Large intestine (tissue), 12 donors: ENCODE measurements around the gene ZC3H7B. TPM values are rescaled to one million over a fixed set of nuclear protein-coding genes. Genes with fewer than 3 reads are reported as not detected.
"Not testable (repeated sequence)": the region's sequence is repeated elsewhere in the genome, so short reads cannot be mapped to it uniquely, and the experiment has no call there.

Experiments
- DNase-seq, 2 donors: peaks; one replicate each; pipeline versions ENCODE4 v3.0.0 to v3.0.0-alpha.2; 2013
- H3K27ac ChIP-seq: one replicate; pipeline ENCODE4 v1.5.1; 2013; ENCODE audit warnings: low read length
- H3K27me3 ChIP-seq: 2 replicates; pipeline ENCODE4 v1.6.1; 2013; ENCODE audit warnings: low read length; ENCODE audit not compliant: control insufficient read depth, insufficient read depth
- H3K36me3 ChIP-seq: 2 replicates; pipeline ENCODE4 v1.6.1; 2013; ENCODE audit warnings: low read length; ENCODE audit not compliant: control insufficient read depth, insufficient read depth
- H3K4me1 ChIP-seq: one replicate; pipeline ENCODE4 v1.6.1; 2013; ENCODE audit warnings: low read length; ENCODE audit not compliant: control insufficient read depth, insufficient read depth
- H3K4me3 ChIP-seq: one replicate; pipeline ENCODE4 v1.5.1; 2013; ENCODE audit warnings: low read length
- H3K9me3 ChIP-seq: one replicate; pipeline ENCODE4 v1.6.1; 2013; ENCODE audit warnings: mild to moderate bottlenecking, low read depth, low read length, moderate library complexity; ENCODE audit not compliant: control insufficient read depth
- WGBS: methylation state at CpG from one replicate; pipeline ENCODE4 v1.1.5; 2013; ENCODE audit warnings: low lambda C conversion rate; ENCODE audit not compliant: insufficient coverage; 5-methylcytosine and 5-hydroxymethylcytosine counted together
- long read RNA-seq, 11 donors: transcript quantifications; one replicate each; lab custom pipeline, GENCODE V29; 2026
- polyA plus RNA-seq: library from polyadenylated mRNA; unstranded; fragments of 120-200 nt; gene quantifications from one replicate; pipeline ENCODE4 v1.2.1, GENCODE V29; 2013

ZC3H7B gene, protein sequence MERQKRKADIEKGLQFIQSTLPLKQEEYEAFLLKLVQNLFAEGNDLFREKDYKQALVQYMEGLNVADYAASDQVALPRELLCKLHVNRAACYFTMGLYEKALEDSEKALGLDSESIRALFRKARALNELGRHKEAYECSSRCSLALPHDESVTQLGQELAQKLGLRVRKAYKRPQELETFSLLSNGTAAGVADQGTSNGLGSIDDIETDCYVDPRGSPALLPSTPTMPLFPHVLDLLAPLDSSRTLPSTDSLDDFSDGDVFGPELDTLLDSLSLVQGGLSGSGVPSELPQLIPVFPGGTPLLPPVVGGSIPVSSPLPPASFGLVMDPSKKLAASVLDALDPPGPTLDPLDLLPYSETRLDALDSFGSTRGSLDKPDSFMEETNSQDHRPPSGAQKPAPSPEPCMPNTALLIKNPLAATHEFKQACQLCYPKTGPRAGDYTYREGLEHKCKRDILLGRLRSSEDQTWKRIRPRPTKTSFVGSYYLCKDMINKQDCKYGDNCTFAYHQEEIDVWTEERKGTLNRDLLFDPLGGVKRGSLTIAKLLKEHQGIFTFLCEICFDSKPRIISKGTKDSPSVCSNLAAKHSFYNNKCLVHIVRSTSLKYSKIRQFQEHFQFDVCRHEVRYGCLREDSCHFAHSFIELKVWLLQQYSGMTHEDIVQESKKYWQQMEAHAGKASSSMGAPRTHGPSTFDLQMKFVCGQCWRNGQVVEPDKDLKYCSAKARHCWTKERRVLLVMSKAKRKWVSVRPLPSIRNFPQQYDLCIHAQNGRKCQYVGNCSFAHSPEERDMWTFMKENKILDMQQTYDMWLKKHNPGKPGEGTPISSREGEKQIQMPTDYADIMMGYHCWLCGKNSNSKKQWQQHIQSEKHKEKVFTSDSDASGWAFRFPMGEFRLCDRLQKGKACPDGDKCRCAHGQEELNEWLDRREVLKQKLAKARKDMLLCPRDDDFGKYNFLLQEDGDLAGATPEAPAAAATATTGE
- polyA plus RNA-seq = 58.0 TPM
- long read RNA-seq, donor 1, full-length matches to known transcripts = 2 of 13 reads
- long read RNA-seq, donor 1, partial matches to known transcripts = 11 of 13 reads
- long read RNA-seq, donor 1, other reads (novel, unspliced or antisense) = 0 of 13 reads
- long read RNA-seq, donor 2, full-length matches to known transcripts = 10 of 42 reads
- long read RNA-seq, donor 2, partial matches to known transcripts = 32 of 42 reads
- long read RNA-seq, donor 2, other reads (novel, unspliced or antisense) = 0 of 42 reads
- long read RNA-seq, donor 3, full-length matches to known transcripts = 3 of 14 reads
- long read RNA-seq, donor 3, partial matches to known transcripts = 11 of 14 reads
- long read RNA-seq, donor 3, other reads (novel, unspliced or antisense) = 0 of 14 reads
- long read RNA-seq, donor 4 = 0 reads
- long read RNA-seq, donor 5, full-length matches to known transcripts = 2 of 10 reads
- long read RNA-seq, donor 5, partial matches to known transcripts = 8 of 10 reads
- long read RNA-seq, donor 5, other reads (novel, unspliced or antisense) = 0 of 10 reads
- long read RNA-seq, donor 6, full-length matches to known transcripts = 2 of 15 reads
- long read RNA-seq, donor 6, partial matches to known transcripts = 13 of 15 reads
- long read RNA-seq, donor 6, other reads (novel, unspliced or antisense) = 0 of 15 reads
- long read RNA-seq, donor 7, partial matches to known transcripts = 54 of 54 reads
- long read RNA-seq, donor 7, other reads (novel, unspliced or antisense) = 0 of 54 reads
- long read RNA-seq, donor 8, full-length matches to known transcripts = 1 of 15 reads
- long read RNA-seq, donor 8, partial matches to known transcripts = 14 of 15 reads
- long read RNA-seq, donor 8, other reads (novel, unspliced or antisense) = 0 of 15 reads
- long read RNA-seq, donor 9, partial matches to known transcripts = 109 of 109 reads
- long read RNA-seq, donor 9, other reads (novel, unspliced or antisense) = 0 of 109 reads
- long read RNA-seq, donor 10, partial matches to known transcripts = 17 of 17 reads
- long read RNA-seq, donor 10, other reads (novel, unspliced or antisense) = 0 of 17 reads
- long read RNA-seq, donor 11, full-length matches to known transcripts = 1 of 11 reads
- long read RNA-seq, donor 11, partial matches to known transcripts = 10 of 11 reads
- long read RNA-seq, donor 11, other reads (novel, unspliced or antisense) = 0 of 11 reads

DNA sequence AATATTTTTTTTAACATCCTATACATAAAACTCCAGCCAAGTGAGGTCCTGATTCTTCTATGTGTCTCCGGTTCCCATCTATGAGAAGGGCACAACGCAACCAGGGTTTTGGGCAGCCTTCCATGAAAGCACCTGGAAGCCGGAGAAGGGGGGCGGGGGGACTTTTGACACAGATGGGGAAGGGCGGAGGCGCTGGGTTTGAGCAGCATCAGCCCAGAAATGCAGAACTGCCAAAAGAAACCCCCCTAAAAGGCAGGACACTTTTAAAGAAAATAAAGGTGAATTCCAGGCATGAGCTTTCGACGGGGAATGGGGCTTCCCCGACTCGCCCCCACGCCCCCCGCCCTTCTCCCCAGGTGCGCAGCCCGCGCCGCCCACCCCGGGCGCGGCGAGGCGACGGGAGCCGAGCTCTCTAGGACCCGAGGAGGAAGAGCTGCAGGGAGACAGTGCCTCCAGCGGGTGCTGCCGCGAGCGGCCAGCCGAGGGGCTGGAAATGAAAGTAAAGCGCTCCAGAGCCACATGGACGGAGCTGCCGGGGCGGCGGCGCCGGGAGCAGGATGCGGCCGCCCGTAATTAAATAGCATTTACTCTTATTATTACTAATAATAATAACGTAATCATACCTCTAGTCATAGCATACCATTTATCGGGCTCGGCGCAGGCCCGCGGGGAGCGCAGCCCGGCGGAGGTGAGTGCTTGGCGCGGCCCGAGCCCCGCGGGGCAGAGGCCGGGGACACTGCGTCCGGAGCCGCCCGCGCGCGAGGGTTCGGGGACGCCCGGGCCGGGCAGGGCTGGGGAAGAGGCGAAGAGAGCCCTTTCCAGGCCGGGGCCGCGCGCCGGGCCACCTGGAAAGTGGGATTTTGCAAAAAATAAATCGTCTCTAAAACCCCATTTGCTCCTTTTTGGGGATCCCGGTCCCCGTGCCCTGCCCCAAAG is at the start of gene ZC3H7B:
Gene ZC3H7B, plus strand, starts transcription at position 441 of the 936 bp plus-strand sequence. CDS start 19,136 bp downstream, outside the sequence.
- Histone ChIP-seq H3K9me3 (no peaks in the 10 kb centered on the region), H3K27ac (peak within 1 kb of the TSS; percentile 76), H3K36me3 (peaks cover 3% of the 10 kb centered on the region), H3K27me3 (no peaks in the 10 kb centered on the region), H3K4me1 (peaks cover 20% of the 10 kb centered on the region), H3K4me3 (peak within 1 kb of the TSS; percentile 99)
- DNase-seq = peak; percentile 79 to 86
- no CpG with 5 or more reads among the region's 74 CpGs for WGBS

DNA sequence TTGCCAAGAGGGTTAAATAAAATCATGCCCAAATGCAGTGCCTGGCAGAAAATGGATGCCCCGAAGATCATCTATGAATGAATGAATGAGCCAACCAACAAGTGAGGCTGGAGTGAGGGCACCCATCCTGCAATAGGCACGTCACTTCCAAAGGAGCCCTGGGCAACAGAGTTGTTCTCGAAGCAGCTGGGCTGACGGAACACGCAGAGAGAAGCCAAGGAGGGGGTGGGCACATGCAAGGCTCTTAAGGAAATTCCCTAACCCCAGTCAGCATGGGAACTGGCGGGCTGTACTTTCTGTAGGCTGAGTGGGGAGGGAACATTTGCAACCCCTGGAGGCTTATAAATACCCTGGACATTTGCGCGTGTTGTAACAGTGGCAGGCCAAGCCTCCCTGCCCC is 49.0 kb upstream of the ZC3H7B start:
- H3K36me3 ChIP-seq = peaks cover 89% of the 10 kb centered on the region

DNA sequence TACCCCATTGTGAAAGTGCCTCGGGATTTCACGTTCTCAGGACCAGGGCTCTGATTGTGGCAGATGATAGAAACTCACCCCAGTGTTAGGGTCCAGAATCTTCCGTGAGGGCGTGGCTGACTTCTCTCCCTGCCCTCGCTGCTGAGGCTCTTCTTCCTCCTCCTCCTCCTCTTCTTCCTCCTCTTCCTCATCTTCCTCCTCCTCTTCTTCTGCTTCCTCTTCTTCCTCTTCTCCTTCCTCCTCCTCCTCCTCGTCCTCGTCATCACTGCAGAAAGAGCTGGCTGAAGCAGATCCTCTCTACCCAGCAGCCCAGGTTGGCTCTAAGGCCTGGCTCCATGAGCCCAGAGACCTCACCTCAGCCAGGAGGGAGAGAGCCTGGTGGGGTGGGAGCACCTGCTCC is 47.1 kb upstream of the ZC3H7B start:
- H3K36me3 ChIP-seq = peaks cover 89% of the 10 kb centered on the region
- no peaks in the 10 kb centered on the region for H3K4me1 ChIP-seq
- 83% methylated on average over 3 of the region's 7 CpGs for WGBS
- H3K9me3 ChIP-seq = no peaks in the 10 kb centered on the region
- DNase-seq = no peak
- no peak overlapping the region for H3K4me3 ChIP-seq
- no peak overlapping the region for H3K27ac ChIP-seq
- no peaks in the 10 kb centered on the region for H3K27me3 ChIP-seq

More for the DNA sequence above, 49.0 kb upstream of the ZC3H7B start:
- no peak overlapping the region for H3K4me3 ChIP-seq
- H3K9me3 ChIP-seq = no peaks in the 10 kb centered on the region
- H3K27ac ChIP-seq = no peak overlapping the region
- no peak for DNase-seq
- no CpG with 5 or more reads among the region's 8 CpGs for WGBS
- no peaks in the 10 kb centered on the region for H3K4me1 ChIP-seq
- H3K27me3 ChIP-seq = no peaks in the 10 kb centered on the region

DNA sequence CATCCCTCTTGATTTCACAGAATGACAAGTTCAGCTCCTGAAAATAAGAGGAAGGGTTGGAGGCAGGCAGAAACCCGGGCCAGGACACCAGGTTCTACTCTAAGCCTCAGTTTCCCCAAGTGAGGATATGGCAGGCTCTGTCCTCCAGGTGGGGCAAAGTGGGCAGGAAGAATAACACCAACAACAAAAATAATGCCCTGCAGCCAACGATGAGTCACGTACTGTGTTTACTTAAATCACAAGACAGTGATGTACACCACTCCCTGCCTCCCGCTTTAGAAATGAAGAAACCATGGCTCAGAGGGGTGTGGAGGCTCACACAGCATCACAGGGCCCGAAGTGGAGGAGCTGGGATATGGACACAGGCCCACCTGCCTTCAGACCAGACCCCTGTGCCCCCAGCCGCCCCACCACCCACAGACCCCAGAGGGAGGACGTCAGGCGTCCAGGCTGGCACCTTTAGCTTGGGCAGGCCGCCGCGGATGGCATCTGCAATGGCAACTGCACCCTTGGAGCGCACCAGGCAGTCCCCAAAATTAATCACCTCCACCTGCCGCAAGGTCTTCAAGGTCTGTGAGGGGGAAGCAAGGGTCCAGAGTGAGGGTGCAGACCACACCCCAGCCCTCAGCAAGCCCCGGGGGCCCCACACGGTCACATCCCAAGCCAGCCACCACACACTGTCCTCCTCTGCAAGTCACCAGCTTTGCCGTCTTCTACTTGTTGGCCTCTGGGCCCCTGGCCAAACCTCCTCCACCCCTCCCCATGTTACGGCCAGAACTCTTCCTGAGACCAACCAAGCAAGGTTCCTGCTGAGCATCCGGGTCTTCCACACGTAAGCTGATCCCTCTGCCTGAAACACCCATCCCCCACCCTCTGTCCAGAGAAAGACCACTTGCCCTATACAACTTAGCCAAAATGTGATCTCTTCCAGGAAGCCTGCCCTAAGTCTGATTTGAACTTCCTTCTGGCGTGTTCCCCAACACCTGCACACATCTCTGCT is 44.8 kb upstream of the ZC3H7B start:
- H3K4me3 ChIP-seq = no peak overlapping the region
- no peak for DNase-seq
- H3K36me3 ChIP-seq = peaks cover 85% of the 10 kb centered on the region
- no CpG with 5 or more reads among the region's 20 CpGs for WGBS
- H3K4me1 ChIP-seq = no peaks in the 10 kb centered on the region
- no peak overlapping the region for H3K27ac ChIP-seq
- no peaks in the 10 kb centered on the region for H3K9me3 ChIP-seq
- H3K27me3 ChIP-seq = no peaks in the 10 kb centered on the region

DNA sequence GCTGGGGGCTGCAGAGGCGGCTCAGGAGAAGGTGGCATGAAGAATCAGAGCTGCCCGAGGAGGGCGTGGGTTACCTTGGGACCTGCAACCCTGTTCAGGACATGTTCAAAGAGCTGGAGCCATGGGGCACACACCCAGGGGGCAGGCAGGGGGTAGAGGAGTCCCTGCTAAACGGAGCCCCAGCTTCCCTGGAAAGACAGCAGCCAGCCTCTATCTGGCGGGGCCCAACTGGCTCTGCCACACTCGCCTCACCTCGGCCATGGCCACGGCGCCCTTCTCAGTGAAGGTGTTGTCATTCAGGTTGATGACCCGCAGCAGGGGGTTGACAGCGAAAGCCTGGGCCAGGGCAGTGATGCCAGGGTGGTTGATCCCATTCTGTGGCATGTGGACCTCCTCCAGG is 43.6 kb upstream of the ZC3H7B start:
- DNase-seq = no peak
- no CpG with 5 or more reads among the region's 11 CpGs for whole genome bisulfite sequencing
- Histone ChIP-seq H3K36me3 (peaks cover 87% of the 10 kb centered on the region), H3K4me1 (no peaks in the 10 kb centered on the region), H3K27ac (no peak overlapping the region), H3K27me3 (no peaks in the 10 kb centered on the region), H3K4me3 (no peak overlapping the region), H3K9me3 (no peaks in the 10 kb centered on the region)

DNA sequence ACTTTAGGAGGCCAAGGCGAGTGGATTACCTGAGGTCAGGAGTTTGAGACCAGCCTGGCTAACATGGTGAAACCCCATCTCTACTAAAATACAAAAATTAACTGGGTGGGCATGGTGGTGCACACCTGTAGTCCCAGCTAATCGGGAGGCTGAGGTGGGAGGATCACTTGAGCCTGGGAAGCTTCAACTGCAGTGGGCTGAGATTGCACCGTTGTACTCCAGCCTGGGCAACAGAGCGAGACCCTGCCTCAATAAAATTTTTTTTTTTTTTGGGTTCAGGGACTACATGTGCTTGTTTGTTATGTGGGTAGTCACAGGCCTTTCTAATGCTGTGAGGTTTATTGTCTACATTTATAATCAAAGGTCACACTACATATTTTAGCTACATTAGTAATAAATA is 41.6 kb upstream of the ZC3H7B start:
- H3K4me3 ChIP-seq, DNase-seq, H3K9me3 ChIP-seq, H3K4me1 ChIP-seq, H3K27ac ChIP-seq, H3K27me3 ChIP-seq: not testable (repeated sequence)
- peaks cover 92% of the 10 kb centered on the region for H3K36me3 ChIP-seq
- no CpG with 5 or more reads among the region's 4 CpGs for WGBS

DNA sequence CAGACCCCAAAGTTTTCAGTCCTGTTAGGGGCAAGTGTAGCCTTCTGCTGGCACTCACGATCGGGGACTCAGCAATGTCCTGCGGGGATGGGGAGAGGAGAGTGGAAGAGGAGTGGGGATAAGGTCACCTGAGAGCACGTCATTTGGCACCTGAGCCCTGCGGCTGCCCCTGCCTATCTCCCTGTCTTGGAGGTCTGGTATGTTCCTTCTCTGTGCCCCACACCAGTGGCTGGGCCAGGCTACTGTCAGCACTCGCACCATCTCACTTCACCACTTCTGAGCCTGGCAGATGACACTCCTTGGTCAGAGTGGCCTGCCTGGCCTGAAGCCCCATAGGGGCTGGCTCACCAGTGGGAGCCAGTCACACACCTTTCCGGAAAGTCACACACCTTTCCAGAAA is 40.5 kb upstream of the ZC3H7B start:
- WGBS = no CpG with 5 or more reads among the region's 7 CpGs
- H3K9me3 ChIP-seq = no peaks in the 10 kb centered on the region
- H3K27me3 ChIP-seq = no peaks in the 10 kb centered on the region
- no peak overlapping the region for H3K4me3 ChIP-seq
- H3K36me3 ChIP-seq = peaks cover 92% of the 10 kb centered on the region
- H3K4me1 ChIP-seq = no peaks in the 10 kb centered on the region
- DNase-seq = no peak
- no peak overlapping the region for H3K27ac ChIP-seq
